Liver (tissue), 3 donors: ENCODE measurements around the gene SEH1L.

Source experiments
- ATF3 ChIP-seq: IDR thresholded peaks from 2 replicates; pipeline ENCODE4 v1.6.1; 2016; ENCODE audit warnings: antibody characterized with exemption
- CTCF ChIP-seq: fragments of 150-350 bp; IDR thresholded peaks from 2 replicates; pipeline ENCODE4 v1.5.1; 2017; ENCODE audit warnings: improper control_type of control experiment, low read depth, low read length; ENCODE audit not compliant: missing input control
- FOXA2 ChIP-seq: IDR thresholded peaks from 2 replicates; pipeline ENCODE4 v1.6.1; 2016; ENCODE audit warnings: antibody characterized with exemption
- HNF4A ChIP-seq, 2 donors: conservative IDR thresholded peaks; 2 replicates each; pipeline ENCODE4 v1.6.1; 2016; ENCODE audit warnings: antibody characterized with exemption in 2 of 2, mild to moderate bottlenecking in 2 of 2
- JUND ChIP-seq, 2 donors: IDR thresholded peaks; 2 replicates each; pipeline ENCODE4 v1.6.1; 2016; ENCODE audit warnings: antibody characterized with exemption in 2 of 2
- MAX ChIP-seq: IDR thresholded peaks from 2 replicates; pipeline ENCODE4 v1.6.1; 2016; ENCODE audit warnings: antibody characterized with exemption
- SP1 ChIP-seq: IDR thresholded peaks from 2 replicates; pipeline ENCODE4 v1.6.1; 2018; ENCODE audit warnings: antibody characterized with exemption, mild to moderate bottlenecking
- TAF1 ChIP-seq: conservative IDR thresholded peaks from 2 replicates; pipeline ENCODE4 v1.6.1; 2016; ENCODE audit warnings: antibody characterized with exemption, mild to moderate bottlenecking
- YY1 ChIP-seq: IDR thresholded peaks from 2 replicates; pipeline ENCODE4 v1.6.1; 2016; ENCODE audit warnings: antibody characterized with exemption, mild to moderate bottlenecking
- ZBTB33 ChIP-seq: IDR thresholded peaks from 2 replicates; pipeline ENCODE4 v1.6.1; 2016; ENCODE audit warnings: antibody characterized with exemption
- donor health status: healthy.
- donor health status: healthy.

- TF ChIP-seq CTCF (no peak), TAF1 (no peak), MAX (no peak), JUND (IDR thresholded peaks at IDR 0.05) (no peak), ATF3 (no peak), SP1 (no peak), YY1 (no peak), ZBTB33 (no peak), HNF4A (conservative IDR thresholded peaks at IDR 0.05) (no peak), FOXA2 (no peak)
These were observed 63.9 kb downstream of the SEH1L start for GRCh38 chr18:13011719-13012118.
